Activated B cell treated with CpG ODN at 0.5 μM for 24 hours (primary cell): Measurements from ENCODE around the gene FAM50A. TPM values are rescaled to one million over a fixed set of nuclear protein-coding genes. Genes with fewer than 3 reads are reported as not detected.

Experiments
- ATAC-seq: fragments of 200-7000 bp; cut with Tn5 transposase; one replicate; pipeline ENCODE4 v1.10.0; 2021; ENCODE audit warnings: low read depth, mild to moderate bottlenecking, moderate library complexity
- CTCF ChIA-PET: fragments of 350-600 bp; sonication (Branson Sonifier 250); formaldehyde crosslinking; loops from one replicate; lab custom pipeline; 2021; ENCODE audit warnings: antibody characterized with exemption; lab: Charles Lee
- POLR2A ChIA-PET: fragments of 350-600 bp; sonication (Branson Sonifier 250); formaldehyde crosslinking; loops from one replicate; lab custom pipeline; 2021; ENCODE audit warnings: antibody characterized with exemption; lab: Charles Lee
- DNase-seq: peaks from one replicate; pipeline ENCODE4 v3.0.0; 2022
- H3K27ac Mint-ChIP-seq: one replicate; pipeline ENCODE4 v1.8.0; 2020; ENCODE audit warnings: mixed read lengths
- H3K27me3 Mint-ChIP-seq: one replicate; pipeline ENCODE4 v1.8.0; 2021; ENCODE audit warnings: mixed read lengths
- H3K36me3 Mint-ChIP-seq: one replicate; pipeline ENCODE4 v1.8.0; 2021; ENCODE audit warnings: low read depth, mixed read lengths
- H3K4me1 Mint-ChIP-seq: one replicate; pipeline ENCODE4 v1.8.0; 2021; ENCODE audit warnings: mixed read lengths
- H3K4me3 Mint-ChIP-seq: one replicate; pipeline ENCODE4 v1.8.0; 2020; ENCODE audit warnings: mild to moderate bottlenecking, mixed read lengths
- H3K9me3 Mint-ChIP-seq: one replicate; pipeline ENCODE4 v1.8.0; 2020; ENCODE audit warnings: mixed read lengths
- intact Hi-C: fragments of 100-400 bp; cut with micrococcal nuclease; formaldehyde crosslinking; loops from one replicate; pipeline ENCODE4 v1.15.1; 2024
- total RNA-seq: library from RNA; stranded (reverse); gene quantifications from 2 replicates; pipeline ENCODE4 v1.2.3, GENCODE V29; 2022
- TF ChIP-seq, protein P1 (sequence below): fragments of 200-600 bp; IDR thresholded peaks from one replicate; pipeline ENCODE4 v1.8.0; 2022; ENCODE audit warnings: antibody characterized with exemption, mild to moderate bottlenecking

The FAM50A gene
- total RNA-seq, 1 donor from 2014 or later = 52.5 TPM

DNA sequence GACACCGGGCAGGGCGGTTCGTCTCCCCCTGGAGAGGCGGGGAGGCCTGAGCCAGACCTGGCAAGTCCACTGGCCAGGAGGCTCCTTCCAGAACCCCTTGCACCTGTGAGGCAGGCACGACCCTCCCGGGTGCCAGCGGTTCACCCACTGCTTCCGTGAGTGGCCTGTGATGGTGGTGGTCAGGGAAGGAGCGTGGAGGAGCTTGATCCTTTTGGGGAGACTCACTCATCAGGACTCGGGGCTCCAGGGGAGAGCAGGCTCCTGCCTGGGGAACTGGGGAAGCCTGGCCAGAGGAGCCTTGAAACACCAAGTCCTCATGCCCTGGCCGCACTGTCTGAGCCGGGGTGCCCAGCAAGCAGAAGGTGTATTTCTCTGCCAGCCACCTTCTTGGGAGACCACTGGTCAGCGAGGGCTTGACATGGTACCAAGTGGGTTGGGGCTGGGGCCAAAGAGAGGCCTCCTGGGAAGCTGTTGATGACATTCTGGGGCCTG, 860 bp downstream of the FAM50A start:
- Mint-ChIP-seq H3K9me3 (no peaks in the 10 kb centered on the region), H3K27me3 (no peaks in the 10 kb centered on the region), H3K4me3 (peak overlapping the region; percentile 48), H3K36me3 (peaks cover 35% of the 10 kb centered on the region), H3K27ac (no peak overlapping the region), H3K4me1 (peaks cover 5% of the 10 kb centered on the region)
- TF ChIP-seq, protein P1, sequence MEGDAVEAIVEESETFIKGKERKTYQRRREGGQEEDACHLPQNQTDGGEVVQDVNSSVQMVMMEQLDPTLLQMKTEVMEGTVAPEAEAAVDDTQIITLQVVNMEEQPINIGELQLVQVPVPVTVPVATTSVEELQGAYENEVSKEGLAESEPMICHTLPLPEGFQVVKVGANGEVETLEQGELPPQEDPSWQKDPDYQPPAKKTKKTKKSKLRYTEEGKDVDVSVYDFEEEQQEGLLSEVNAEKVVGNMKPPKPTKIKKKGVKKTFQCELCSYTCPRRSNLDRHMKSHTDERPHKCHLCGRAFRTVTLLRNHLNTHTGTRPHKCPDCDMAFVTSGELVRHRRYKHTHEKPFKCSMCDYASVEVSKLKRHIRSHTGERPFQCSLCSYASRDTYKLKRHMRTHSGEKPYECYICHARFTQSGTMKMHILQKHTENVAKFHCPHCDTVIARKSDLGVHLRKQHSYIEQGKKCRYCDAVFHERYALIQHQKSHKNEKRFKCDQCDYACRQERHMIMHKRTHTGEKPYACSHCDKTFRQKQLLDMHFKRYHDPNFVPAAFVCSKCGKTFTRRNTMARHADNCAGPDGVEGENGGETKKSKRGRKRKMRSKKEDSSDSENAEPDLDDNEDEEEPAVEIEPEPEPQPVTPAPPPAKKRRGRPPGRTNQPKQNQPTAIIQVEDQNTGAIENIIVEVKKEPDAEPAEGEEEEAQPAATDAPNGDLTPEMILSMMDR = no peak
- DNase-seq (no peak), ATAC-seq (no peak)
- intact Hi-C loops = loop anchor here (1.0 kb wide), 1 partner anchor 12 kb away; no protein-coding TSS in a partner anchor
- CTCF ChIA-PET = no interaction called here
- POLR2A ChIA-PET = interaction anchor here (1.0 to 2.3 kb wide), 5 partner anchors 9 to 66 kb away, joined by 3 to 5 read pairs (median 3); partner anchors contain the start of gene EMD

DNA sequence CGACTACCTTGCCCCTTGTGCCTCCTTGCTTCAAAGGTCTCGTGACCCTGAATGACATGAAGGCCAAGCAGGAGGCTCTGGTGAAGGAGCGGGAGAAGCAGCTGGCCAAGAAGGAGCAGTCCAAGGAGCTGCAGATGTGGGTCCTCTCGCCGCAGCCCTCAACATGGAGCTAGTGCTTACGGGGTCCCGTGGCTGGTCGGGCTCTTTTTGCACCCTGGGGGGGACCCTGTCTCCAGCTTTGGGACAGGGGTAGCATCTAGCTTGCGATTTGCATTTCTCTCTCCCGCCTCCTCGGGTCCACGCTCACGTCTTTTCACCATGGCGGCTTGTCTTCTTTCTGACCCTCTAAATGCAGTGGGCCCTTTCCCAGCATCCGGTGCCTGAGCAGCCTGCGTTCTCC, 1.8 kb downstream of the FAM50A start:
- TF ChIP-seq, protein P1 = no peak
- ChIA-PET CTCF (no interaction called here), POLR2A (interaction anchor here (0.6 to 2.3 kb wide), 2 partner anchors 48 to 77 kb away, joined by 5 read pairs; no protein-coding TSS in a partner anchor)
- Mint-ChIP-seq H3K27ac (no peak overlapping the region), H3K4me1 (peaks cover 3% of the 10 kb centered on the region), H3K36me3 (peaks cover 37% of the 10 kb centered on the region), H3K9me3 (no peaks in the 10 kb centered on the region), H3K27me3 (no peaks in the 10 kb centered on the region), H3K4me3 (no peak overlapping the region)
- ATAC-seq (no peak), DNase-seq (no peak)
- intact Hi-C loops = no loop called here

DNA sequence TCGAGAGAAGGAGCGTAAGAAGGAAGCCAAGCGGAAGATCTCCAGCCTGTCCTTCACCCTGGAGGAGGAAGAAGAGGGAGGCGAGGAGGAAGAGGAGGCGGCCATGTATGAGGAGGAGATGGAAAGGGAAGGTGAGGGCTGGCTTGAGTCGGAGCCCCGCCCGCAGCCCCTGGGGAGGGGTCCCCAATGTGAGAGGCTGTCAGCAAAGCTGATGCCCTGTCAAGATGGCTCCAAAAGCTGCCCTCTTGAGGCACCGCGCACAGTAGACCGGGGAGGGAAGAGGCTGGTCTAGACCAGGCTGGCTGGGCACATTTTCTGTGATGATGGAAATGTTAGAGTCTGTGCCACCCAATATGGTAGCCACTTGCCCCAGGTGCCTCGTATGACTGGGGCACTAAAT, 2.5 kb downstream of the FAM50A start:
- intact Hi-C loops = no loop called here
- ATAC-seq (no peak), DNase-seq (no peak)
- Mint-ChIP-seq H3K4me1 (peaks cover 3% of the 10 kb centered on the region), H3K36me3 (peaks cover 36% of the 10 kb centered on the region), H3K9me3 (no peaks in the 10 kb centered on the region), H3K27me3 (no peaks in the 10 kb centered on the region), H3K27ac (no peak overlapping the region), H3K4me3 (no peak overlapping the region)
- TF ChIP-seq, protein P1 = no peak
- POLR2A ChIA-PET = no interaction called here
- CTCF ChIA-PET = no interaction called here

DNA sequence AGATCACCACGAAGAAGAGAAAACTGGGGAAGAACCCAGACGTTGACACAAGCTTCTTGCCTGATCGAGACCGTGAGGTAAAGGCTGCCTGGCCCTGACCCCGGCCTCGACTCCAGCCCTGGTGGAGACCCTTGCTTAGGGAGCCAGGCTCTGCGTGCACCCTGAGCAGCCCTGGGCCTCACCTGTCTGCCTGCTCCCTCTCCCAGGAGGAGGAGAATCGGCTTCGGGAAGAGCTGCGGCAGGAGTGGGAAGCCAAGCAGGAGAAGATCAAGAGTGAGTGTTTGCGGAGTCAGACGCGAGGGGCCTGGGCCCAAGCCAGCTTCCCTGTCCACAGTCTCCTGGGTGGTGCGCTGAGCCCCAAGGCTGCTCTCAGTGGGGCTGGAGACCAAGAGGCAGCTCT, 4.5 kb downstream of the FAM50A start:
- ChIA-PET POLR2A (no interaction called here), CTCF (no interaction called here)
- ATAC-seq (no peak), DNase-seq (no peak)
- TF ChIP-seq, protein P1 = no peak
- Mint-ChIP-seq H3K4me1 (peaks cover 2% of the 10 kb centered on the region), H3K27me3 (no peaks in the 10 kb centered on the region), H3K9me3 (no peaks in the 10 kb centered on the region), H3K27ac (no peak overlapping the region), H3K36me3 (peaks cover 40% of the 10 kb centered on the region), H3K4me3 (no peak overlapping the region)
- intact Hi-C loops = no loop called here

DNA sequence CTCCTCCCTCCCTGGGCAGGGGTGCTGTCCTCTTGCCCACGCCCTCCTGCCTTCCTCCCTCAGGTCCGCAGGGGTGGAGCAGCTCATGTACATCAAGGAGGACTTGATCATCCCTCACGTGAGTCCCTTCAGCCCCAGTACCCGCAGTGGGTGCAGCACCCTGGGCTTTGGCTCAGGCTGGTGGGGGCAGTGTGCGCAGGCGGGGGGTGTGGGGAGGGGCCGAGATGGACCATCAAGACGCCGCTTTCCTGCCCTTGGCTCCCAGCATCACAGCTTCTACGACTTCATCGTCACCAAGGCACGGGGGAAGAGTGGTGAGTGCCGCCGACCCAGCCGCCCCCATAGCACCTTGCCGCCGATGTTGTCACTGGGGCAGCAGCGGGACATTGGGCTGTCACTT, 5.7 kb downstream of the FAM50A start:
- H3K36me3 Mint-ChIP-seq = peaks cover 40% of the 10 kb centered on the region
- no peak overlapping the region for H3K27ac Mint-ChIP-seq
- intact Hi-C loops = loop anchor here (10.0 kb wide), 1 partner anchor 65 kb away; the partner anchor contains the start of gene FAM3A
- ChIA-PET POLR2A (interaction anchor here (0.9 kb wide), 1 partner anchor 10 kb away, joined by 3 read pairs; no protein-coding TSS in a partner anchor), CTCF (no interaction called here)
- ATAC-seq (no peak), DNase-seq (no peak)
- no peaks in the 10 kb centered on the region for H3K9me3 Mint-ChIP-seq
- TF ChIP-seq, protein P1 = no peak
- no peaks in the 10 kb centered on the region for H3K27me3 Mint-ChIP-seq
- H3K4me1 Mint-ChIP-seq = no peaks in the 10 kb centered on the region
- H3K4me3 Mint-ChIP-seq = no peak overlapping the region
